CD4-positive, alpha-beta T cell treated with Interleukin-15 for 4 hours (primary cell): ENCODE measurements around the gene TSHZ2.

Experiments
- DNase-seq: peaks from one replicate; pipeline ENCODE4 v3.0.0-alpha.2; 2020; ENCODE audit warnings: low spot score

The TSHZ2 gene

GRCh38 chr20:53064935-53065334 lies 92.8 kb downstream of the TSHZ2 start:
- DNase-seq, result no peak

- DNase-seq, result no peak
These were observed 96.1 kb downstream of the TSHZ2 start for GRCh38 chr20:53068241-53068640.

- DNase-seq, result no peak
These were observed 97.0 kb downstream of the TSHZ2 start for GRCh38 chr20:53069132-53069531.

GRCh38 chr20:53070224-53070623 lies 98.1 kb downstream of the TSHZ2 start:
- no peak for DNase-seq

- DNase-seq, result peak; percentile 30
These were observed 98.7 kb downstream of the TSHZ2 start for GRCh38 chr20:53070706-53071392.

GRCh38 chr20:53071833-53072232 lies 99.7 kb downstream of the TSHZ2 start:
- no peak for DNase-seq

- DNase-seq, result no peak
These were observed 100.9 kb downstream of the TSHZ2 start for GRCh38 chr20:53072923-53073579.

GRCh38 chr20:53073636-53074415 lies 101.7 kb downstream of the TSHZ2 start:
- no peak for DNase-seq

- DNase-seq, result no peak
These were observed 102.7 kb downstream of the TSHZ2 start for GRCh38 chr20:53074811-53075314.

- DNase-seq, result no peak
These were observed 104.5 kb downstream of the TSHZ2 start for GRCh38 chr20:53076668-53077067.

- no peak for DNase-seq
These were observed 105.4 kb downstream of the TSHZ2 start for GRCh38 chr20:53077373-53078205.

GRCh38 chr20:53078761-53079160 lies 106.6 kb downstream of the TSHZ2 start:
- DNase-seq, result no peak

GRCh38 chr20:53079261-53079691 lies 107.1 kb downstream of the TSHZ2 start:
- no peak for DNase-seq

GRCh38 chr20:53079828-53080686 lies 107.9 kb downstream of the TSHZ2 start:
- DNase-seq, result no peak

GRCh38 chr20:53080687-53080962 lies 108.5 kb downstream of the TSHZ2 start:
- DNase-seq, result no peak

GRCh38 chr20:53080969-53081871 lies 109.1 kb downstream of the TSHZ2 start:
- DNase-seq, result peak; percentile 18

GRCh38 chr20:53081916-53082863 lies 110.0 kb downstream of the TSHZ2 start:
- DNase-seq, result no peak

GRCh38 chr20:53083411-53083810 lies 111.3 kb downstream of the TSHZ2 start:
- no peak for DNase-seq
